B cell (primary cell): ENCODE results near the gene GBP2. TPM values are rescaled to one million over a fixed set of nuclear protein-coding genes. Genes with fewer than 3 reads are reported as not detected.

Experiments
- ATAC-seq: fragments of 200-7000 bp; cut with Tn5 transposase; one replicate; pipeline ENCODE4 v1.10.0; 2021; ENCODE audit warnings: low read depth, mild to moderate bottlenecking, moderate number of reproducible peaks, moderate library complexity
- CTCF ChIA-PET: fragments of 350-600 bp; sonication (Branson Sonifier 250); formaldehyde crosslinking; loops from one replicate; lab custom pipeline; 2021; ENCODE audit warnings: antibody characterized with exemption, inconsistent platforms; lab: Charles Lee
- POLR2A ChIA-PET: fragments of 350-600 bp; sonication (Branson Sonifier 250); formaldehyde crosslinking; loops from one replicate; lab custom pipeline; 2021; ENCODE audit warnings: antibody characterized with exemption; lab: Charles Lee
- DNase-seq: peaks from one replicate; pipeline ENCODE4 v3.0.0; 2013
- H2AFZ ChIP-seq: 2 replicates; pipeline ENCODE4 v1.6.1; 2012; ENCODE audit warnings: mild to moderate bottlenecking, low read depth, low read length; ENCODE audit not compliant: insufficient read depth, poor library complexity, severe bottlenecking
- H3K27ac ChIP-seq, 2 donors: 1 replicate in 1 of 2; 2 replicates in 1 of 2; pipeline ENCODE4 v1.5.1; 2012 to 2013; ENCODE audit warnings: low read length in 2 of 2, mild to moderate bottlenecking in 2 of 2, moderate library complexity in 1 of 2
- H3K27me3 ChIP-seq, 4 experiments: fragments of 200-600 bp in 1 of 4; sonication (generic) in 1 of 4; replicated peaks in 1 of 4; 1 replicate in 2 of 4; 2 replicates in 2 of 4; pipeline versions ENCODE4 v1.6.1 to v1.7.0; 2013 to 2016; ENCODE audit warnings: low read length in 3 of 4, mild to moderate bottlenecking in 2 of 4, mixed read lengths in 1 of 4, moderate library complexity in 1 of 4; ENCODE audit not compliant: insufficient read depth in 4 of 4, control insufficient read depth in 3 of 4; ENCODE audit errors: control extremely low read depth in 1 of 4
- H3K36me3 ChIP-seq, 2 experiments: replicated peaks in 1 of 2; 1 replicate in 1 of 2; 2 replicates in 1 of 2; pipeline versions ENCODE4 v1.6.1 to v1.7.1; 2013; ENCODE audit warnings: low read length in 1 of 2; ENCODE audit not compliant: insufficient read depth in 2 of 2, control insufficient read depth in 1 of 2; ENCODE audit errors: control extremely low read depth in 1 of 2, extremely low read depth in 1 of 2
- H3K4me1 ChIP-seq, 2 donors: fragments of 200-600 bp in 1 of 2; sonication (generic) in 1 of 2; 1 replicate in 1 of 2; 2 replicates in 1 of 2; pipeline versions ENCODE4 v1.5.1 to v1.6.1; 2013 to 2017; ENCODE audit warnings: low read length in 2 of 2; ENCODE audit not compliant: control insufficient read depth in 2 of 2, insufficient read depth in 2 of 2
- H3K4me2 ChIP-seq: replicated peaks from 2 replicates; pipeline ENCODE3; 2012; ENCODE audit warnings: mild to moderate bottlenecking, low read depth, low read length; ENCODE audit not compliant: poor library complexity, severe bottlenecking
- H3K4me3 ChIP-seq, 5 experiments: fragments of 200-600 bp in 1 of 5; sonication (generic) in 1 of 5; 1 replicate in 3 of 5; 2 replicates in 2 of 5; pipeline versions ENCODE4 v1.5.1 to v1.7.0; 2011 to 2016; ENCODE audit warnings: low read length in 4 of 5, mild to moderate bottlenecking in 4 of 5, low read depth in 2 of 5, control low read depth in 1 of 5, moderate library complexity in 1 of 5; ENCODE audit not compliant: insufficient read depth in 1 of 5; ENCODE audit errors: control extremely low read depth in 1 of 5, extremely low read depth in 1 of 5
- H3K79me2 ChIP-seq: fragments of 200-600 bp; sonication (generic); one replicate; pipeline ENCODE4 v1.6.0; 2016; ENCODE audit warnings: low read length; ENCODE audit not compliant: control insufficient read depth, insufficient read depth
- H3K9ac ChIP-seq: fragments of 200-600 bp; sonication (generic); 2 replicates; pipeline ENCODE4 v1.6.1; 2017; ENCODE audit warnings: mild to moderate bottlenecking, low read length, moderate library complexity
- H3K9me3 ChIP-seq, 3 donors: one replicate each; pipeline versions ENCODE4 v1.6.1 to v1.7.1; 2013; ENCODE audit warnings: low read length in 2 of 3; ENCODE audit not compliant: control insufficient read depth in 2 of 3, insufficient read depth in 1 of 3; ENCODE audit errors: control extremely low read depth in 1 of 3
- H4K20me1 ChIP-seq: 2 replicates; pipeline ENCODE4 v1.6.0; 2012; ENCODE audit warnings: mild to moderate bottlenecking, low read length; ENCODE audit not compliant: insufficient read depth, control insufficient read depth, poor library complexity, severe bottlenecking
- H3K27ac Mint-ChIP-seq: one replicate; pipeline ENCODE4 v1.8.0; 2021; ENCODE audit warnings: mixed read lengths
- H3K27me3 Mint-ChIP-seq: one replicate; pipeline ENCODE4 v1.8.0; 2021; ENCODE audit warnings: mixed read lengths
- H3K4me1 Mint-ChIP-seq: one replicate; pipeline ENCODE4 v1.8.0; 2021; ENCODE audit warnings: mixed read lengths
- H3K4me3 Mint-ChIP-seq: one replicate; pipeline ENCODE4 v1.8.0; 2021; ENCODE audit warnings: mixed read lengths
- H3K9me3 Mint-ChIP-seq: one replicate; pipeline ENCODE4 v1.8.0; 2022; ENCODE audit warnings: mixed read lengths; ENCODE audit not compliant: insufficient read depth
- CTCF ChIP-seq: fragments of 200-600 bp; IDR thresholded peaks from one replicate; pipeline ENCODE4 v1.8.0; 2022; ENCODE audit warnings: antibody characterized with exemption, mild to moderate bottlenecking
- EZH2 ChIP-seq: IDR thresholded peaks from 2 replicates; pipeline ENCODE4 v1.6.1; 2012; ENCODE audit warnings: borderline replicate concordance, low read depth, mild to moderate bottlenecking, moderate library complexity, low read length; ENCODE audit not compliant: insufficient read depth, poor library complexity, severe bottlenecking
- WGBS: methylation state at CpG from one replicate; pipeline ENCODE4 v1.1.5; 2013; ENCODE audit warnings: missing lambda C conversion rate; ENCODE audit not compliant: insufficient coverage; 5-methylcytosine and 5-hydroxymethylcytosine counted together
- intact Hi-C: fragments of 100-400 bp; cut with micrococcal nuclease; formaldehyde crosslinking; loops from one replicate; pipeline ENCODE4 v1.10.0; 2022
- polyA plus RNA-seq: library from polyadenylated mRNA; depleted of rRNA; stranded (reverse); fragments of >200 nt; gene quantifications from 2 replicates; pipeline ENCODE4 v1.2.3, GENCODE V29; 2012
- total RNA-seq, 2 donors: library from RNA; stranded (reverse); fragments of 120-200 nt in 1 of 2; gene quantifications; 1 replicate in 1 of 2; 2 replicates in 1 of 2; pipeline versions ENCODE4 v1.2.3 to v1.2.4, GENCODE V29; 2013 to 2022

Gene GBP2
- total and polyA plus RNA-seq, 2 donors (not counting 1 experiment from before 2014, with no cell fraction given) = 8.2 to 31.9 TPM

DNA sequence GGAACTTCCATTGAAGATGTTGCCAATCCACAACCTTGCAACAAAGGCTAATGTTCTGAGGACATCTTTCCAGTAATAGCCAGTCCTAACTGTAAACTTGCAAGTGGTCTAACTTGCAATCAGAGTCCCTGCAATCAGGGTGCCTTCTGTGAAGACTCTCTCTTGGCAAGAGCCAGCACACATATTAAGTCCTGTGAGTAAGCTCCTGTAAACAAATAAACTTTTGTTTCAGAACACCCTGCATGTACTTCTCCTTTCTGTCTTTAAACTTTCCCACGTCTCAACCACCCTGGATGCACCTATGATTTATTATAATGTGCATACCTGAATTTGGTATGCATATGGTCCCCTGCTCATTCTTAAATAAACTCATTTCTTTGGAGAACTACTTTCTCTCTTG is 40.8 kb upstream of the GBP2 start:
- DNase-seq (no peak), ATAC-seq (no peak)
- WGBS = no CpG with 5 or more reads among the region's 1 CpG
- Histone ChIP-seq H3K36me3 (no peaks in the 10 kb centered on the region), H3K4me3 (no peak overlapping the region), H3K4me2 (no peak overlapping the region), H3K27ac (no peak overlapping the region), H4K20me1 (no peaks in the 10 kb centered on the region), H3K27me3 (no peaks in the 10 kb centered on the region), H3K4me1 (no peaks in the 10 kb centered on the region), H3K9me3 (no peaks in the 10 kb centered on the region), H3K79me2 (no peaks in the 10 kb centered on the region), H3K9ac (no peak overlapping the region), H2AFZ (no peak overlapping the region)
- H3K4me3 Mint-ChIP-seq = no peak overlapping the region
- H3K27ac Mint-ChIP-seq = no peak overlapping the region
- H3K27me3 Mint-ChIP-seq = no peaks in the 10 kb centered on the region
- TF ChIP-seq CTCF (no peak), EZH2 (no peak)
- intact Hi-C loops = no loop called here
- POLR2A ChIA-PET = no interaction called here
- CTCF ChIA-PET = interaction anchor here (1.0 kb wide), 1 partner anchor 191 kb away, joined by 4 read pairs; no protein-coding TSS in a partner anchor
- H3K9me3 Mint-ChIP-seq = no peaks in the 10 kb centered on the region
- H3K4me1 Mint-ChIP-seq = peaks cover 9% of the 10 kb centered on the region

- Histone ChIP-seq H3K4me3 (no peak overlapping the region), H3K27ac (no peak overlapping the region), H3K27me3 (no peaks in the 10 kb centered on the region), H3K9me3 (no peaks in the 10 kb centered on the region), H3K36me3 (no peaks in the 10 kb centered on the region), H2AFZ (no peak overlapping the region), H3K4me2 (no peak overlapping the region), H3K9ac (no peak overlapping the region), H3K79me2 (no peaks in the 10 kb centered on the region), H3K4me1 (no peaks in the 10 kb centered on the region), H4K20me1 (no peaks in the 10 kb centered on the region)
- ChIA-PET CTCF (no interaction called here), POLR2A (no interaction called here)
- intact Hi-C loops = no loop called here
- DNase-seq = no peak
- Mint-ChIP-seq H3K9me3 (no peaks in the 10 kb centered on the region), H3K4me3 (no peak overlapping the region), H3K4me1 (peaks cover 4% of the 10 kb centered on the region), H3K27ac (no peak overlapping the region), H3K27me3 (no peaks in the 10 kb centered on the region)
- no CpG with 5 or more reads among the region's 5 CpGs for WGBS
- ATAC-seq = no peak
- TF ChIP-seq EZH2 (no peak), CTCF (no peak)
Observed at GRCh38 chr1:89165811-89166210, 39.9 kb upstream of the GBP2 start.
